ENCODE measurements around the gene RPUSD3.

The RPUSD3 gene, protein sequence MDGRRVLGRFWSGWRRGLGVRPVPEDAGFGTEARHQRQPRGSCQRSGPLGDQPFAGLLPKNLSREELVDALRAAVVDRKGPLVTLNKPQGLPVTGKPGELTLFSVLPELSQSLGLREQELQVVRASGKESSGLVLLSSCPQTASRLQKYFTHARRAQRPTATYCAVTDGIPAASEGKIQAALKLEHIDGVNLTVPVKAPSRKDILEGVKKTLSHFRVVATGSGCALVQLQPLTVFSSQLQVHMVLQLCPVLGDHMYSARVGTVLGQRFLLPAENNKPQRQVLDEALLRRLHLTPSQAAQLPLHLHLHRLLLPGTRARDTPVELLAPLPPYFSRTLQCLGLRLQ

DNA sequence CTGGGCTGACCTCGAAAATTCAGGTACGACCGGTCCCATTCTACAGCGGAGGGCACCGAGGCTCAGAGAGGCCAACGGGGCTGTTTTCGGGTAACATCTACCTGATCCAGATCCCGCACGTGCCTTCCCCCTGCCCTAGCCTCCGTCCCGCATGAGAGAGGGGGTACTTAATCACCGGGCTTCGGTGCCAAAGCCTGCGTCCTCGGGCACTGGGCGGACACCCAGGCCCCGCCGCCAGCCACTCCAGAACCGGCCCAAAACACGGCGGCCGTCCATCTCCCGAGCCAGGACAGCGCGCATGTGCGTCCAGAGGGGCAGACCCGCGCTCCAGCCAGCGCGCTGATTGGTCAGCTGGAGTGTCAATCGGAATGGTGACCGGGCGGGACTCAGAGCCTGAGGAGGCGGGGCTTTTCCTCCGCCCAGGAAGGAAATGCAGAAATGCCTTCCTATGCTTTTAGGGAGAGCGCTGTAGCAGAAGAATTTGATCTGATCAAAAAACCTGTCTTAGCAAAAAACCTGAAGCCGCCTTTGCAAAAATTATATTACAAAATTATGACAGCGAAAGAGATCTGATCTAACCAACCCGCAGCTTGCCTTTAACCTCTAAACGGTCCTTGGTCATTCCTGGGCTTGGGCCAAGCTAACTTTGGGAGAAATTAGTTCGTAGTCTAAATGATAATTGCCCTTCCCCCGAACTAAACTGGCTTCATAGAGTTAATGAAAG lies at the start of gene RPUSD3:
TSS of gene RPUSD3 (minus strand) at position 294 of the 724 bp plus-strand sequence. CDS start at position 276, 18 bp downstream.
- H3K36me3 Mint-ChIP-seq (ENCODE audit: low read depth): peaks cover 18% of the 10 kb centered on the region
- peaks cover 24% of the 10 kb centered on the region for H3K4me1 Mint-ChIP-seq
- no peaks in the 10 kb centered on the region for H3K9me3 Mint-ChIP-seq
- peak within 1 kb of the TSS; percentile 57 for H3K27ac Mint-ChIP-seq
- TF ChIP-seq CTCF (IDR thresholded peaks at IDR 0.05): no peak
- H3K4me3 Mint-ChIP-seq: peak within 1 kb of the TSS; percentile 95
- H3K27me3 Mint-ChIP-seq (ENCODE audit: low read depth, poor library complexity): peaks cover 8% of the 10 kb centered on the region
- peak; percentile 99 for DNase-seq

DNA sequence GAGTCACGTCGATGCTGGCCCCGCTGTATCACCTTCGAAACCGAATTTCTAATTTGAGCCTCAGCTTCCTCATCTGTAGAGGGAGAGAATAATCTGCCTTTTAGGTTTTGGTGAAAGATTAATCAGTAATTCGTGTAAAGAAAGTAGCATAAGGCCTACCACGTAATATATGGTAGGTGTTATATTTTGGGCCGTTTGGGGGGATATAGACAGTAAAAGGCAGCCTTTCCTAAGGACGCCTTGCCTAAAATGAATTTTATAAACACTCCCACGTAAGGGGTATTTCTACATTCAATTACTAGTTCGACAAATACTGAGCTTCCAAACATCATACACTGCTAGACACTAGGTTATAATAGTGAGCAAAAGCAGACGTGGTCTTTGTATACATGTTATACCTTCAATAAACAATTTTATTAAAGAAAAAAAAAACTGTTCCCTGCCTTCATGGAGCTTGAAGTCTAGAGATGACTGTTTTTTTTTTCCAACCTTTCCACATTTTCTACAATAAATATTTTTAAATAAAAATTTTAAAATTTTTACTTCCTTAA lies 47.3 kb upstream of the RPUSD3 start:
- H3K4me1 Mint-ChIP-seq: peaks cover 21% of the 10 kb centered on the region
- H3K36me3 Mint-ChIP-seq (ENCODE audit: low read depth): peaks cover 33% of the 10 kb centered on the region
- no peaks in the 10 kb centered on the region for H3K9me3 Mint-ChIP-seq
- peak overlapping the region; percentile 75 for H3K27ac Mint-ChIP-seq
- H3K4me3 Mint-ChIP-seq: peak overlapping the region; percentile 97
- peaks cover 6% of the 10 kb centered on the region for H3K27me3 Mint-ChIP-seq (ENCODE audit: low read depth, poor library complexity)
- no peak for TF ChIP-seq CTCF (IDR thresholded peaks at IDR 0.05)
- no peak for DNase-seq

- TF ChIP-seq CTCF (IDR thresholded peaks at IDR 0.05): no peak
- H3K36me3 Mint-ChIP-seq (ENCODE audit: low read depth): peaks cover 33% of the 10 kb centered on the region
- DNase-seq: peak; percentile 93
- H3K4me3 Mint-ChIP-seq: peak within 1 kb of the TSS; percentile 97
- H3K9me3 Mint-ChIP-seq: no peaks in the 10 kb centered on the region
- H3K27me3 Mint-ChIP-seq (ENCODE audit: low read depth, poor library complexity): peaks cover 6% of the 10 kb centered on the region
- peak within 1 kb of the TSS; percentile 93 for H3K27ac Mint-ChIP-seq
- H3K4me1 Mint-ChIP-seq: peaks cover 21% of the 10 kb centered on the region
Observed at GRCh38 chr3:9890249-9891071, 46.7 kb upstream of the RPUSD3 start, which contains the start of gene JAGN1. Gene JAGN1, plus strand, starts transcription at chr3:9890610. Its CDS starts 113 bp downstream, at chr3:9890723.

- Mint-ChIP-seq H3K9me3 (no peaks in the 10 kb centered on the region), H3K27me3 (ENCODE audit: low read depth, poor library complexity) (peaks cover 6% of the 10 kb centered on the region), H3K27ac (no peak overlapping the region), H3K36me3 (ENCODE audit: low read depth) (peaks cover 27% of the 10 kb centered on the region), H3K4me1 (peaks cover 25% of the 10 kb centered on the region), H3K4me3 (no peak overlapping the region)
- DNase-seq: no peak
- TF ChIP-seq CTCF (IDR thresholded peaks at IDR 0.05): no peak
Observed at GRCh38 chr3:9889405-9889804, 45.6 kb upstream of the RPUSD3 start.

GRCh38 chr3:9888540-9888939 lies 44.7 kb upstream of the RPUSD3 start:
- peaks cover 19% of the 10 kb centered on the region for H3K36me3 Mint-ChIP-seq (ENCODE audit: low read depth)
- H3K4me3 Mint-ChIP-seq: no peak overlapping the region

More at GRCh38 chr3:9888540-9888939, 44.7 kb upstream of the RPUSD3 start:
- H3K4me1 Mint-ChIP-seq: peaks cover 29% of the 10 kb centered on the region
- no peak for DNase-seq
- TF ChIP-seq CTCF (IDR thresholded peaks at IDR 0.05): no peak
- no peak overlapping the region for H3K27ac Mint-ChIP-seq
- H3K27me3 Mint-ChIP-seq (ENCODE audit: low read depth, poor library complexity): peaks cover 6% of the 10 kb centered on the region
- H3K9me3 Mint-ChIP-seq: no peaks in the 10 kb centered on the region

Measured in nephron progenitor cell (in vitro differentiated cells).